Stomach (tissue), 4 donors: ENCODE measurements around the gene SEPTIN11.

Source experiments
- EP300 ChIP-seq: sonication (generic); formaldehyde crosslinking; IDR thresholded peaks from one replicate; pipeline ENCODE4 v1.6.1; 2017; ENCODE audit warnings: antibody characterized with exemption
- POLR2A ChIP-seq, 4 donors: fragments of 450-650 bp; IDR thresholded peaks; one replicate each; pipeline ENCODE4 v1.6.1; 2016; ENCODE audit warnings: antibody characterized with exemption in 4 of 4, control low read depth in 2 of 4, mild to moderate bottlenecking in 1 of 4, moderate library complexity in 1 of 4
- POLR2AphosphoS5 ChIP-seq, 3 donors: sonication (generic); formaldehyde crosslinking; IDR thresholded peaks; one replicate each; pipeline ENCODE4 v1.6.1; 2016; ENCODE audit warnings: antibody characterized with exemption in 3 of 3
- TF ChIP-seq, protein P1 (sequence below), 7 experiments: fragments of 450-650 bp in 4 of 7; fragments of 200-600 bp in 3 of 7; sonication (generic) in 3 of 7; IDR thresholded peaks; one replicate each; pipeline ENCODE4 v1.5.1; 2016 to 2019; ENCODE audit warnings: antibody characterized with exemption in 7 of 7, control low read depth in 2 of 7, mild to moderate bottlenecking in 1 of 7

DNA sequence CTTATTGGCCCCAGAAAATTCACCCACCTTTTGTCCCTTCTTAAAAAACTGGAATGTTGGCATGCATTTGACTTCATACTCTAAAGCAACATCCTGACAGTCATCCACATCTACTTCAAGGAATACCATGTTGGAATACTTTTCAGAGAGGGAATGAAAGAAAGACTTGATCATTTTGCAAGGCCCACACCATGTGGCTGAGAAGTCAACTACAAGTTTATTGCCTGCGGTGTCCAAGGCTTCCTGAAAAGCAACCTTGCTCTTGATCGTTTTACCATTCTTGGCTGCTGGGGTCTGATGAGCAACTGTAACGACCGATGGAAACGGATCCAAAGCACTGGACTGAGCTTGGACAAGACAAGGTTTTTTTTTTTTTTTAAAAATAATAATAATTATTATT, 9.3 kb downstream of the SEPTIN11 start:
- TF ChIP-seq POLR2A (IDR thresholded peaks at IDR 0.05) (no peak), POLR2AphosphoS5 (IDR thresholded peaks at IDR 0.05) (no peak), EP300 (no peak)
- TF ChIP-seq, protein P1, sequence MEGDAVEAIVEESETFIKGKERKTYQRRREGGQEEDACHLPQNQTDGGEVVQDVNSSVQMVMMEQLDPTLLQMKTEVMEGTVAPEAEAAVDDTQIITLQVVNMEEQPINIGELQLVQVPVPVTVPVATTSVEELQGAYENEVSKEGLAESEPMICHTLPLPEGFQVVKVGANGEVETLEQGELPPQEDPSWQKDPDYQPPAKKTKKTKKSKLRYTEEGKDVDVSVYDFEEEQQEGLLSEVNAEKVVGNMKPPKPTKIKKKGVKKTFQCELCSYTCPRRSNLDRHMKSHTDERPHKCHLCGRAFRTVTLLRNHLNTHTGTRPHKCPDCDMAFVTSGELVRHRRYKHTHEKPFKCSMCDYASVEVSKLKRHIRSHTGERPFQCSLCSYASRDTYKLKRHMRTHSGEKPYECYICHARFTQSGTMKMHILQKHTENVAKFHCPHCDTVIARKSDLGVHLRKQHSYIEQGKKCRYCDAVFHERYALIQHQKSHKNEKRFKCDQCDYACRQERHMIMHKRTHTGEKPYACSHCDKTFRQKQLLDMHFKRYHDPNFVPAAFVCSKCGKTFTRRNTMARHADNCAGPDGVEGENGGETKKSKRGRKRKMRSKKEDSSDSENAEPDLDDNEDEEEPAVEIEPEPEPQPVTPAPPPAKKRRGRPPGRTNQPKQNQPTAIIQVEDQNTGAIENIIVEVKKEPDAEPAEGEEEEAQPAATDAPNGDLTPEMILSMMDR (IDR thresholded peaks at IDR 0.05): no peak
